ENCODE data around the gene MTA2.

DNA sequence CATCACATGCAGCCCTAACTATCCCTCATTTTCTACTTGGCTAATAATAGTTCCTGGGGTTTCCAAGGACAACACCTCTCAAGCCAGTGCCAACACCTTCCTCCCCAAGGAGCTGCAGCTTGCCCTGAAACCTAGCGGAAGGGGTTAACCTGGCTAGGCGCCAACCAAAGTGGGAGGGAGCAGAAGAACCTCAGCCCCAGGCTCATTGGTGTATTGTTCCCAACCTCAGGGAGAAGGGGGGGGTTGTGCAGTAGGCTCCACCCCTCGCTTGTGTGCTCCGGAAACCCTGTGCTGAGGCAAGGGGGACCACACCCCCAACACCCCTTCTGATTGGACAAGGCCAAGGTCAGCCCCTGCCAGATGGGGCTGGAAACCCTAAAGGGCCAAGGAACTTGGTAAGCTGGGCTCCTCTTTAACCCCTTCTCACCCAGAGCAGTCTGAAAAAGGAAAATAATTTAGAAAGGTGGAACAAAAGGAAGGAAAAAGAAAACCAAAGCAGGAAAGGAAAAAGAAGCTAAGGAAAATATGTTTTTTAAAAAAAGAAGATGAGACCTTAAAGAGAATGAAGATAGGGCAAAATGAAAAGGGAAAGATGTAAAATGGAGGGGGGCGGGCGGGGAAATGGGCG, 2.5 kb downstream of the MTA2 start:
- TF ChIP-seq, protein P1, sequence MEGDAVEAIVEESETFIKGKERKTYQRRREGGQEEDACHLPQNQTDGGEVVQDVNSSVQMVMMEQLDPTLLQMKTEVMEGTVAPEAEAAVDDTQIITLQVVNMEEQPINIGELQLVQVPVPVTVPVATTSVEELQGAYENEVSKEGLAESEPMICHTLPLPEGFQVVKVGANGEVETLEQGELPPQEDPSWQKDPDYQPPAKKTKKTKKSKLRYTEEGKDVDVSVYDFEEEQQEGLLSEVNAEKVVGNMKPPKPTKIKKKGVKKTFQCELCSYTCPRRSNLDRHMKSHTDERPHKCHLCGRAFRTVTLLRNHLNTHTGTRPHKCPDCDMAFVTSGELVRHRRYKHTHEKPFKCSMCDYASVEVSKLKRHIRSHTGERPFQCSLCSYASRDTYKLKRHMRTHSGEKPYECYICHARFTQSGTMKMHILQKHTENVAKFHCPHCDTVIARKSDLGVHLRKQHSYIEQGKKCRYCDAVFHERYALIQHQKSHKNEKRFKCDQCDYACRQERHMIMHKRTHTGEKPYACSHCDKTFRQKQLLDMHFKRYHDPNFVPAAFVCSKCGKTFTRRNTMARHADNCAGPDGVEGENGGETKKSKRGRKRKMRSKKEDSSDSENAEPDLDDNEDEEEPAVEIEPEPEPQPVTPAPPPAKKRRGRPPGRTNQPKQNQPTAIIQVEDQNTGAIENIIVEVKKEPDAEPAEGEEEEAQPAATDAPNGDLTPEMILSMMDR (IDR thresholded peaks at IDR 0.05), result no peak
- TF ChIP-seq POLR2A (IDR thresholded peaks at IDR 0.05), result no peak
- TF ChIP-seq POLR2AphosphoS5 (IDR thresholded peaks at IDR 0.05), result peak in 2 of 3 donors; percentile 71 to 86
- TF ChIP-seq EP300 (IDR thresholded peaks at IDR 0.05), result no peak

All from suprapubic skin (tissue), 4 donors.